Epithelial cell of proximal tubule (primary cell): ENCODE measurements around the gene LIPN. TPM values are rescaled to one million over a fixed set of nuclear protein-coding genes. Genes with fewer than 3 reads are reported as not detected.
A peak's percentile ranks its signal among the peaks of the same experiment; 100 is the strongest.
"Not testable (repeated sequence)": the region's sequence is repeated elsewhere in the genome, so short reads cannot be mapped to it uniquely, and the experiment has no call there.

Experiments
- DNase-seq: peaks from one replicate; pipeline ENCODE4 v3.0.0-alpha.2; 2011; ENCODE audit warnings: low read depth
- H3K4me3 ChIP-seq: 2 replicates; pipeline ENCODE4 v1.5.1; 2011; ENCODE audit warnings: low read depth, mild to moderate bottlenecking, low read length
- CTCF ChIP-seq: conservative IDR thresholded peaks from 2 replicates; pipeline ENCODE4 v1.5.1; 2012; ENCODE audit warnings: low read depth, mild to moderate bottlenecking, low read length
- total RNA-seq: library from RNA; depleted of rRNA; stranded (reverse); fragments of >200 nt; gene quantifications from 2 replicates; pipeline ENCODE4 v1.2.3, GENCODE V29; 2015

LIPN gene
- total RNA-seq, 1 donor from 2014 or later: not detected

GRCh38 chr10:88731296-88731695 lies 28.5 kb upstream of the LIPN start:
- TF ChIP-seq CTCF: no peak
- DNase-seq: no peak
- no peak overlapping the region for H3K4me3 ChIP-seq

- no peak for TF ChIP-seq CTCF
- no peak for DNase-seq
- H3K4me3 ChIP-seq: no peak overlapping the region
Measured at GRCh38 chr10:88733215-88733614, 26.6 kb upstream of the LIPN start.

GRCh38 chr10:88735661-88736060 lies 24.2 kb upstream of the LIPN start:
- TF ChIP-seq CTCF: no peak
- DNase-seq: no peak
- no peak overlapping the region for H3K4me3 ChIP-seq

GRCh38 chr10:88741921-88742320 lies 17.9 kb upstream of the LIPN start:
- H3K4me3 ChIP-seq, DNase-seq: not testable (repeated sequence)

GRCh38 chr10:88742448-88742847 lies 17.4 kb upstream of the LIPN start:
- no peak for TF ChIP-seq CTCF
- no peak overlapping the region for H3K4me3 ChIP-seq
- no peak for DNase-seq

GRCh38 chr10:88744002-88744401 lies 15.8 kb upstream of the LIPN start:
- DNase-seq: no peak
- no peak overlapping the region for H3K4me3 ChIP-seq
- peak; percentile 68 for TF ChIP-seq CTCF

- no peak for DNase-seq
- no peak for TF ChIP-seq CTCF
- H3K4me3 ChIP-seq: no peak overlapping the region
Measured at GRCh38 chr10:88745633-88746032, 14.2 kb upstream of the LIPN start.

- no peak for TF ChIP-seq CTCF
- H3K4me3 ChIP-seq: no peak overlapping the region
- DNase-seq: no peak
Measured at GRCh38 chr10:88754287-88754686, 5.5 kb upstream of the LIPN start.
